Activated CD8-positive, alpha-beta T cell treated with anti-CD3 and anti-CD28 coated beads for 36 hours (primary cell): Measurements from ENCODE around the gene PTH1R. TPM values are rescaled to one million over a fixed set of nuclear protein-coding genes. Genes with fewer than 3 reads are reported as not detected.

Experiments used
- ATAC-seq: fragments of 200-7000 bp; cut with Tn5 transposase; one replicate; pipeline ENCODE4 v1.10.0; 2021; ENCODE audit warnings: mild to moderate bottlenecking, moderate library complexity
- CTCF ChIA-PET: fragments of 350-600 bp; sonication (Branson Sonifier 250); formaldehyde crosslinking; loops from one replicate; lab custom pipeline; 2021; ENCODE audit warnings: antibody characterized with exemption; lab: Charles Lee
- POLR2A ChIA-PET: fragments of 350-600 bp; sonication (Branson Sonifier 250); formaldehyde crosslinking; loops from one replicate; lab custom pipeline; 2021; ENCODE audit warnings: antibody characterized with exemption; lab: Charles Lee
- DNase-seq: peaks from one replicate; pipeline ENCODE4 v3.0.0-alpha.2; 2020
- H3K27ac Mint-ChIP-seq: one replicate; pipeline ENCODE4 v1.8.0; 2021; ENCODE audit warnings: mild to moderate bottlenecking, mixed read lengths
- H3K27me3 Mint-ChIP-seq: one replicate; pipeline ENCODE4 v1.8.0; 2021; ENCODE audit warnings: mixed read lengths
- H3K36me3 Mint-ChIP-seq: one replicate; pipeline ENCODE4 v1.8.0; 2021; ENCODE audit warnings: low read depth, mixed read lengths
- H3K4me1 Mint-ChIP-seq: one replicate; pipeline ENCODE4 v1.8.0; 2021; ENCODE audit warnings: low read depth, mixed read lengths
- H3K4me3 Mint-ChIP-seq: one replicate; pipeline ENCODE4 v1.8.0; 2021; ENCODE audit warnings: mild to moderate bottlenecking, moderate library complexity, mixed read lengths
- H3K9me3 Mint-ChIP-seq: one replicate; pipeline ENCODE4 v1.8.0; 2021; ENCODE audit warnings: mixed read lengths
- intact Hi-C: fragments of 100-400 bp; cut with micrococcal nuclease; formaldehyde crosslinking; loops from one replicate; pipeline ENCODE4 v1.10.0; 2022
- total RNA-seq, 2 experiments: library from RNA; stranded (reverse); gene quantifications; one replicate each; pipeline ENCODE4 v1.2.3, GENCODE V29; 2021
- TF ChIP-seq, protein P1 (sequence below): fragments of 200-600 bp; IDR thresholded peaks from one replicate; pipeline ENCODE4 v1.8.0; 2022; ENCODE audit warnings: antibody characterized with exemption, mild to moderate bottlenecking

The PTH1R gene
- total RNA-seq, 2 experiments from 2014 or later, result not detected

DNA sequence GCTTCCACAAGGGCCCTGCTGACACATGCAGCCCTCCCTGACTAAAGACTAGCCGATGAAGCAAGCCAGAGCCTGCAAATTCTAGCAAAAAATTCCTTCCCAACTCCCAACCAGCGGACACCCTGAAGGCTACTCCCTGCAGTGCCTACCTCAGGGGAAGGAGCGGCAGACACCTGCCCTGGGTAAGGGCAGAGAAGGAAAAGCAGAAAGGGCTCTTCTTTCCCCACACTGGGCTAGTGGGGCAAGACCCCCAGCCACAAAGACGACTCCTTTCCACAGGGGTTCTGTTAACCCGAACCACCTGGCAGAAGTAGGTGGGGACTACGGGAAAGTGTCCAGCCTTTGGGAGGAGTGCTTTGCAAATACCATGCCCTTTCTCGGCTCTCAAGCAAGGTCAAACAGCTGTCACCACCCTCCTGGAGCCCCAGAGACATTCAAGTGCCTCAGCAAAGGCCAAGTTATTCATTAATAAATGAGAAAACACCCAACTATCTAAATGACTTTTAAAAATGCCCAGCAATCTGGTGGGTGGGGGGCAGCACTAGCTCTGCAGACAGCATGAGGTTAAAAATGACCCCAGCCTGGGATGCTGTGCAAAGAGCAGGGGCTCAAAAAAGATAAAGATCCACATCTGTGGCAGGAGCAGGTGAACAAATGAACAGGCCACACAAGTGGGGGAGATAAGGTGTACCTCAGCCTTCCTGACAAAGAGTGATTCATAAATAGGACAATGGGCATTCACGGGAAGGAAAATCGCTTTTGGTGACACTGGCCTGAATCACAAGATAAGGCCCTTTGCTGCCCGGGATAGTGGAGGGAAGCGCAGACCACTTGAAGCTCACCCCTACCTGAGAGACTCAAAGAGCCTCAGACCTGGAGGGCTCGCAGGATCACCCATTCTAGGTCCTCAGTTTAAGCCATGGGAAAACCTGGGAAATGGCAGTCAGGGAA is 66.0 kb downstream of the PTH1R start:
- ChIA-PET CTCF (no interaction called here), POLR2A (interaction anchor here (1.0 to 1.4 kb wide), 2 partner anchors 8 to 10 kb away, joined by 3 read pairs; no protein-coding TSS in a partner anchor)
- no peak for DNase-seq
- H3K4me1 Mint-ChIP-seq, result peaks cover 56% of the 10 kb centered on the region
- no peaks in the 10 kb centered on the region for H3K27me3 Mint-ChIP-seq
- no peak for ATAC-seq
- TF ChIP-seq, protein P1, sequence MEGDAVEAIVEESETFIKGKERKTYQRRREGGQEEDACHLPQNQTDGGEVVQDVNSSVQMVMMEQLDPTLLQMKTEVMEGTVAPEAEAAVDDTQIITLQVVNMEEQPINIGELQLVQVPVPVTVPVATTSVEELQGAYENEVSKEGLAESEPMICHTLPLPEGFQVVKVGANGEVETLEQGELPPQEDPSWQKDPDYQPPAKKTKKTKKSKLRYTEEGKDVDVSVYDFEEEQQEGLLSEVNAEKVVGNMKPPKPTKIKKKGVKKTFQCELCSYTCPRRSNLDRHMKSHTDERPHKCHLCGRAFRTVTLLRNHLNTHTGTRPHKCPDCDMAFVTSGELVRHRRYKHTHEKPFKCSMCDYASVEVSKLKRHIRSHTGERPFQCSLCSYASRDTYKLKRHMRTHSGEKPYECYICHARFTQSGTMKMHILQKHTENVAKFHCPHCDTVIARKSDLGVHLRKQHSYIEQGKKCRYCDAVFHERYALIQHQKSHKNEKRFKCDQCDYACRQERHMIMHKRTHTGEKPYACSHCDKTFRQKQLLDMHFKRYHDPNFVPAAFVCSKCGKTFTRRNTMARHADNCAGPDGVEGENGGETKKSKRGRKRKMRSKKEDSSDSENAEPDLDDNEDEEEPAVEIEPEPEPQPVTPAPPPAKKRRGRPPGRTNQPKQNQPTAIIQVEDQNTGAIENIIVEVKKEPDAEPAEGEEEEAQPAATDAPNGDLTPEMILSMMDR, result no peak
- H3K36me3 Mint-ChIP-seq, result peaks cover 45% of the 10 kb centered on the region
- no peak overlapping the region for H3K4me3 Mint-ChIP-seq
- peak overlapping the region; percentile 11 for H3K27ac Mint-ChIP-seq
- intact Hi-C loops, result no loop called here
- no peaks in the 10 kb centered on the region for H3K9me3 Mint-ChIP-seq

DNA sequence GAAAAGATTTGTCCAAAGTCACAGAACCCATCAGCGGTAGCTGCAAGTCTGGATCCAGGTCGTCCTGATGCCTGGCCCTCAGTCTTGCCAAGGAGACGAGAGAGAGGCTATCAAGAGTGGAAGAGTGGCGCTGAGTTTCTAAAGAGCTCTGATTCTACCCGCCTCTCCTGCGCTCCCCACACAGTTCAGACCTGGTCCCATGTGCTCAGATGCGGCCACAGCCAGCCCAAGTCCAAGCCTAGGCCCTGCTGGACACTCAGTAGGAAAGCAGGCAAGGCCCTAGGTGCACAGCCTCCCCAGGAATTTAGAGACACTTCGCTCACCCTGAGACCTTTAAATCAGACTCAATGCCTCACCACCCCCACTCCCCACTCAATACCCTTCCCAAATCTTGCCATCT is 66.7 kb downstream of the PTH1R start:
- CTCF ChIA-PET, result no interaction called here
- DNase-seq, result no peak
- POLR2A ChIA-PET, result interaction anchor here (0.8 to 1.0 kb wide), 2 partner anchors 9 to 36 kb away, joined by 3 read pairs; no protein-coding TSS in a partner anchor
- Mint-ChIP-seq H3K4me3 (no peak overlapping the region), H3K36me3 (peaks cover 44% of the 10 kb centered on the region), H3K27me3 (no peaks in the 10 kb centered on the region), H3K4me1 (peaks cover 58% of the 10 kb centered on the region), H3K9me3 (no peaks in the 10 kb centered on the region), H3K27ac (peak overlapping the region; percentile 39)
- intact Hi-C loops, result no loop called here
- TF ChIP-seq, protein P1, result no peak
- no peak for ATAC-seq

DNA sequence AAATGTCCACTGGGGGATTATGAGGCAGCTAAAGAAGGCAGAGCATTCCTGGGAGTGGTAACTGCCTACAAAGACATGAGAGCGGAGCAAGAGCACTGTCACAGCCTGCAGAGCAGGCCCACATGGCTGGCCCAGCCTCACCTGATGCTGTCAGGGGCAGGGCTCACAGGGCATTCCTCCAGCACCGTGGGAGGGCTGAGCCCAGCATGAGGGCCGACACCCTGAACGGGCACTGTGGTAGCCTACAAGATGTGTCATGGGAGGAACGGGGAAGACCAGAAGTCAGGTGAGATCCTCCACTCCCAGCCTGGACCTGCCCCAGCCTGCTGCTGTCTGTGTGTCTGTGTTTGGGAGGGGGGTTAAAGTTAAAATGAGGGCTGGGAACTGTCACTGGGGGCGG is 68.9 kb downstream of the PTH1R start:
- no peak overlapping the region for H3K4me3 Mint-ChIP-seq
- H3K9me3 Mint-ChIP-seq, result no peaks in the 10 kb centered on the region
- CTCF ChIA-PET, result interaction anchor here (1.4 to 2.1 kb wide), 3 partner anchors 13 to 37 kb away, joined by 5 to 8 read pairs (median 6); no protein-coding TSS in a partner anchor
- TF ChIP-seq, protein P1, result no peak
- peaks cover 37% of the 10 kb centered on the region for H3K36me3 Mint-ChIP-seq
- ATAC-seq (no peak), DNase-seq (no peak)
- peak overlapping the region; percentile 90 for H3K27ac Mint-ChIP-seq
- H3K27me3 Mint-ChIP-seq, result no peaks in the 10 kb centered on the region
- peaks cover 66% of the 10 kb centered on the region for H3K4me1 Mint-ChIP-seq
- POLR2A ChIA-PET, result interaction anchor here (0.9 to 3.7 kb wide), 7 partner anchors 8 to 33 kb away, joined by 3 to 33 read pairs (median 8); partner anchors contain the start of gene NBEAL2
- intact Hi-C loops, result no loop called here

DNA sequence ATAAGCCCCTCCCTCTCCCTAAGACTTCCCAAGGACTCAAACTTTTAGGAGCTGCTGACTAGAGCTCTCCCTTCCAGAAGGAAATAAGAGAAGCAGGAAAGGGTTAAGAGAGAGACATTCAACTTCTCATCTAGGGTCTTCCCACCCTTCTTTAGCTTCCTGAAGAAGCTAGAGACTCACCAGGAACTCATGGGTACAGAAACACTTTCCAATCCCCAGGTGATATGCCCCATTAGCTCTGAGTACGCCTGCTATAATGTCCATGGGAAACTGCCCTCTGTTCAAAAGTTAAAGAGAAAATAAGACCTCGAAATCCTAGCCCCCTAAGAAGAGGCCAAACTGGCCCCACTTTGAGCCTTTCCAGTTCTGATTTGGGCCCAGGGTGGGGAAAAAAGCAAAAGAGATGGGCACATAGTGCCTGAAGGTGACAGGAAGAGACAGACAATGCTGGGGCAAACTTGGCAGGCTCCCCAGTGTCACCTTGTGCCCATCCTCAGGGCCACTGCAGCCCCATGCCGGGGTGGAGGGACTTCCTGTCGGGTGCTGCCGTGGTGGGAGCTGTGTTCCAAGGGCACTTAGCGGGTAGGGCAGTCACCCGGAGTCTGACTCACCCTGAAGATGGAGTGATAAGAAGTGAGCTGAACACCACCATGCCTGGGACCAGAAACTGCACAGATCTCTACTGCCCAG is 69.5 kb downstream of the PTH1R start:
- CTCF ChIA-PET, result interaction anchor here (0.8 to 2.1 kb wide), 5 partner anchors 9 to 38 kb away, joined by 3 to 8 read pairs (median 5); no protein-coding TSS in a partner anchor
- Mint-ChIP-seq H3K4me3 (peak overlapping the region; percentile 46), H3K27ac (peak overlapping the region; percentile 90), H3K9me3 (no peaks in the 10 kb centered on the region), H3K4me1 (peaks cover 70% of the 10 kb centered on the region), H3K27me3 (no peaks in the 10 kb centered on the region), H3K36me3 (peaks cover 40% of the 10 kb centered on the region)
- ATAC-seq (peak; percentile 78), DNase-seq (peak; percentile 85)
- POLR2A ChIA-PET, result interaction anchor here (0.9 to 3.7 kb wide), 15 partner anchors 9 to 64 kb away, joined by 3 to 33 read pairs (median 7); partner anchors contain the start of gene NBEAL2
- TF ChIP-seq, protein P1, result no peak
- intact Hi-C loops, result no loop called here
